ENCODE measurements around the gene VSIG2.

VSIG2 gene

DNA sequence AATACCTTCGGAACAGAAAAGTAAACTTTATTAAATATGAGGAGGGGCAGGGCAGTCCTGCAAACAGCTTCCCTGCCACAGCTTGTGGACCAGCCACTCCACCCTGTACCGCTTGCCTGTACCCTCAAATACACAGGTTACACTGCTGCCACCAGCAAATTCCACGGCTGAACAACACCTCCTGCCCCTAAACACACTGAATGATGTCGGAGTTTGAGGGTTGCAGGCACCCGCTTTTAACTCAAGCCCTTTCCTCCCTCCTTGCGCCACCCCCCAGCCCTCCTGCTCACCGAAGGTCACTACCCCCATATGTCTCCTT is 4.0 kb downstream of the VSIG2 start:
- no peak for DNase-seq

DNA sequence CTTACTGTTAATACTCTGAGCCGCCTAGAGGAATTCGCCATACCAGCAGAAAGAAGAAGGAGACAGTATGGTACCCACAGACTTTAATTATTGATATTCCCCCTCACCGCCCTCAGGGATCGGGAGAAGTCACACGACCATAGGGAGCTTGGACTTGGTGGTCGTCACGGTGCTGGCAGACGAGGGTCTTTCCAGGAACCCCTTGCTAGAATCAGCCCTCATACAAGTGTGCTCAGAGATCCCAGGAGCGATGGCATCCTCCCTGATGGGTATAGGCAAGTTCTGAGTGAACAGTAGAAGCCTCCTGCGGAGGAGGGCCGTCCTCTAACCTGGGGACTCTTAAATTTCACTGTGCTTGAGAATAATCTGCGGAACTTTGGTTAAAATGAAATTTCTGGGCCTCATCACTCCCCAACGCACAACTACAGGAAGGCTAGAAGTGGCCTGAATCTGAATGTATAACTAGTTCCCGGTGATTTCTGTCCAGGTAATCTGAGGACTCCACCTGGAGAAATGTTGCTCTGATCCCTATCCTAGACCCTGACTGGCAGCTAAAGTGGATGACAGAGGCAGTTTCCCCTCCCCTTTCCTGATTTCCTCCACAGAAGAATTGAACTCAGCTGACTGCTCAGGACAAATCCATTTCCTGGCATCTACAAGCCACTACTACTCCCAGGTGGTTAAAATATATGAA is 4.5 kb downstream of the VSIG2 start:
- no peak for DNase-seq

DNA sequence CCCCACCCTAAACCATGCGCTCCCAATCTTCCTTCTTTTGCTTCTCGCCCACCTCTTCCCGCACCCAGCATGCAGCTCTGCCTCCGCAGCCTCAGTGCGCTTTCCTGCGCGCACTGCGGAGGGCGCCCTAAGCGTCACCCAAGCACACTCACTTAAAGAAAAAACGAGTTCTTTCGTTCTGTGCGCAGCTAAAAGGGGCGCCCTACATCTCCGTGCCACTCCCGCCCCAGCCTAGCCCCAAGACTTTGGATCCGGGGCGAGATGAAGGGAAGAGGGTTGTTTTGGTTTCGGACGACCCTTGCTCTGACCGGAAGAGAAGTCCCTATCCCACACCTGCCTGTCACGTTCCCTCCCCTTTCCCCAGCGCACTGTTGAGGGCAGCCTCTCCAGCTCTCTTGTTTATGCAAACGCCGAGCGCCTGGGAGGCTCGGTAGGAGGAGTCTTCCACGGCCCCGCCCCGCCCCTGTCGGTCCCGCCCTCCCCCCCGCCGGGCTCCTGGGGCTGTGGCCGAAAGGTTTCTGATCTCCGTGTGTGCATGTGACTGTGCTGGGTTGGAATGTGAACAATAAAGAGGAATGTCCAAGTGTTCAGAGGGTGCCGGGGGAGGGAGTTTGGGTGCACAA is 5.3 kb downstream of the VSIG2 start:
- peak; percentile 81 for DNase-seq

DNA sequence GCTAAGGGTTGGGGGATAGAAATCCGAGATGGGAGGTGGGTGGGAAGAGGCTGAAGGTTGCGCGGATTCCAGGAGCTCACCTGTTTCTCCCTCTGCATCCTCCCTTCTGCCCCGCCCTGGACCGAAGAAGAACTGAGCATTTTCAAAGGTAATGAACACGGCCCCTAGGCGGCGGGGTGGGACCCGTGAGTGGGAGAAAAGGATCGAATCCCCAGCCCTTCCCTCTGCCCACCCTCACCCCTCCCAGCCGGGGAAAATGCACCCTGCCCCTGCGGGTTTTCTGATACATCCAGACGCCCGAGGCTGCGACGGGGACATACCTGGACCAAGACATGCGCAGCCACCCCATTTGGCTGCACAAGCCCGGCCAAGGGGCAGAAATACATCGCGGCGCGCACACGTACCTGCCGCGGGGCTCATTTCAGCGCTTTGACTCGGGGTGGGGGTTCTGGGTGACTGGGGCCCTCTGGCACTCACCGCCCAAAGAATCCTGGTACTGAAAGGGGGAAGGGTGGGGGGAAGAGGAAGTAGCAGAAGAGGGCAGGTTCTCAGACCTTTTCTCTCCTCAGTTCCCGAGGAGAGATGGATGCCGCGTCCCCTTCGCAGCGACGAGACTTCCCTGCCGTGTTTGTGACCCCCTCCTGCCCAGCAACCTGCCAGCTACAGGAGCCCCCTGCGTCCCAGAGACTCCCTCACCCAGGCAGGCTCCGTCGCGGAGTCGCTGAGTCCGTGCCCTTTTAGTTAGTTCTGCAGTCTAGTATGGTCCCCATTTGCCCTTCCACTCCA is 6.0 kb downstream of the VSIG2 start:
- DNase-seq: no peak

DNA sequence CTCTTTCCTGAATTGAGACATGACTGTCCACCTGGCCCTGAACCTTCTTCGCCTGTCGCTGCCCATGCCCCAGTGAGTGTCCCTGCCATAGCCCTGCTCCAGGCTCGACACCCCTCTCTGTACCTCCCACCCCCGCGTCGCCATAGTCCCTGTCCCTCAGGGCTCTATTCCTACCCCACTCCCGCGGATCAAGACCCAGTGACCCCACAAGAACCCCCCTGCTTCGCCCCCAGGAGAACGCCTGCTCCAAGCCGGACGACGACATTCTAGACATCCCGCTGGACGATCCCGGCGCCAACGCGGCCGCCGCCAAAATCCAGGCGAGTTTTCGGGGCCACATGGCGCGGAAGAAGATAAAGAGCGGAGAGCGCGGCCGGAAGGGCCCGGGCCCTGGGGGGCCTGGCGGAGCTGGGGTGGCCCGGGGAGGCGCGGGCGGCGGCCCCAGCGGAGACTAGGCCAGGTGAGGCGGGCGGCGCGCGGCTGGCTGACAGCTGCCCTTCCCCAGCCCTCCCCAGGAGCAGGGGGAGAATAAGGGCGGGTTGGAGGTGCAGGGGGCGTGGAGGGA is 6.7 kb downstream of the VSIG2 start:
- DNase-seq: no peak

DNA sequence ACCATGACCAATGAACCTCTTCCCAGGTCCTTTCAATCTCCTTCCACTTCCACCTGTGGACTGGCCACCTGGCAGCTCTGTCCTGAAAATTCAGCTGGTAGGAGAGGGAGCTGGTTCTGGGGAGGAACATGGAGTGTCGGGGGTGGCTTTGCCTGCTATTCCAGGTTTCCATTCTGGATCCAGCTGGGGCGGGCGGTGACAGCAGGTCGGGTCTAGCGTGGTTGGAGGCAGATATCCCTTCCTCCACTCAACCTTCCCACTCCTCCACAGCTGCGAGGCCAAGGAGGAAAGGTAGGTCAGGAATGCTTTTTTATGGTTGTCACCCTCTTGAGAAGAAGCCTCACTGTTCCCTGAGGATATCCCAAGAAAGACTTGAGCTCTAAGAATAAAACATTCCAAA is 9.0 kb downstream of the VSIG2 start:
- DNase-seq: no peak

DNA sequence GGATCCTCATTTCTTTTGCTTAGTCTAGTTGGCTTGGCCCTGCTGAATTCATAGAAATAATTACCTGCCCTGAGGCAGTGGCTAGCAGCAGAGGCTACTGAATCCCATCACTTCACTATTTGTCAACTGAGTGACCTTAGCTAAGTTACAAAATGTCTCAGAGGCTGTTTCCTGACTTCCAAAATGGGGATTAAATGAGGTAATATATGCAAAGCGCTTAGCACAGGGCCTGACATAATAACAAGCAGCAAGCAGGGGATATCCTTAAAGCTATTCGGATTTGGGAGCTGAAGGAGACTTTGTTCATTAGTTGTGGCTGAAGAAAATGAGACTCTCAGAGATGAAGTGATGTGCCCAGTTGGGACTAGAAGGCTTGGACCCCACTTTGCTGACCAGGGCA is 9.5 kb downstream of the VSIG2 start:
- no peak for DNase-seq

DNA sequence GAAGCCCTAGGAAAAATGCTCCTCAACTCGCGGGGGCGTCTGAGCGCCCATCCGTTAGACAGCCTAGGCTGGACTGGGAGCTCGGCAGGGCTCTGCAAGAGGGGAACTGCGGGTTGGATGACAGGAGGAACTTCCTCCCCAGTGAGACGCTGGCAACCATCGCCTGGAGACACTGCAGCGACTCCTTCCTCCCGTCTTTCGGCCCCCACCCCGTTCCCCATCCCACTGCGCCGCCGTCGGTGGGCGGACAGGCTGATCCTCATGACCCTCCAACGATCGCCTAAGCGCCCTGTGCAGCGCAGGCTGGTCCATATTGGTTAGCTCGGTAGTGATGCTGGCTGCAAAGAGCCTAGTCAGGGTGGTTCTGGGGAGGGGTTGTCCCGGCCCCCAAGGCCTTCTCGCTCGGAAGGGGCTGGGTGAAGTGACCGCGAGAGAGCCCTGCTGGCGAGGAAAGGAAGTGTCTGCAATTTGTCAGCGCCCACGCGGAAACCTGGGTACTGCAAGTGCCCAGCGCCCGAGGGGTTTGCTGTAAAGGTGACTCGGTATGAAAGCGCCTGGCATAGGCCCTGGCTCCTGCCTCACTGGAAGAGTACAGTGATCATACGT is 11.7 kb downstream of the VSIG2 start:
- peak; percentile 61 for DNase-seq

DNA sequence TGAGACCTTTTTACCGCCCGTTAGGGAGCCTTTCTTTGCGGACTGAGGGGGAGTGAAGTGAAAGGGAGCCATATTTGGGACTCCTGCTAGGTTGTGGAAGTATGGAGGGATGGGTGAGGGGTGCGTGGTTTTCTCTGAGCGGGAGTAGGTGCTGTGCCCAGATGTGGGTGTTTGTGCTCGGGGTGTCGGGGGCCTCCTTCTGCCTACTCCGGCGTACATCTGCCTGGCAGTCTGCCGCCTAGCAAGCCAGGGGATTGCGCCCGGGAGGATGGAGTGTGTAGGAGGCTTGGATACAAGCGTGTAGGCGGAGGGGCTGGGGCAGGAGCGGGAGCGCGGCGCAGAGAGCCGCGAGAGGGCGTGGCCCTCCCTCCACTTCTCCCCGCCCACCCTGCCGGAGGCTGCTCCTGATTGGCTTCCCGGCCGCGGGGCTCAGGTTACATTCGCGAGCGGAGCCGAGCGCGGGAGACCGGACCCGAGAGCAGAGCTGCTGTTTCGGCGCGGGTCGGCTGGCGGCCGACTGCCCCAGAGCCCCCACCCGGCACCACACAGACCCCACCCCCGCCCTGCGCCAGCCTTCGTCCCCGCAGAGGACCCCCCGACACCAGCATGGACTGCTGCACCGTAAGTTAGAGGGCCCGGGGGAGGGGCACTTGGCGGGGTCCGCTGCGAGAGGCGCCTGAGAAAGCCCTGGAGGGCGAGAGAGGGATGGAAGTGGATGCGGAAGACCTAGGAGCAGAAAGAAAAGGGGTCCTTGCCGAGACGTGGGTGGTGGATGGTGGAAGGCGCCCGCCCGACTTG is 12.4 kb downstream of the VSIG2 start, which contains the start of gene NRGN:
Gene NRGN, plus strand, starts transcription at position 464 of the 798 bp plus-strand sequence. Its CDS starts 143 bp downstream, at position 607.
- peak; percentile 81 for DNase-seq

DNA sequence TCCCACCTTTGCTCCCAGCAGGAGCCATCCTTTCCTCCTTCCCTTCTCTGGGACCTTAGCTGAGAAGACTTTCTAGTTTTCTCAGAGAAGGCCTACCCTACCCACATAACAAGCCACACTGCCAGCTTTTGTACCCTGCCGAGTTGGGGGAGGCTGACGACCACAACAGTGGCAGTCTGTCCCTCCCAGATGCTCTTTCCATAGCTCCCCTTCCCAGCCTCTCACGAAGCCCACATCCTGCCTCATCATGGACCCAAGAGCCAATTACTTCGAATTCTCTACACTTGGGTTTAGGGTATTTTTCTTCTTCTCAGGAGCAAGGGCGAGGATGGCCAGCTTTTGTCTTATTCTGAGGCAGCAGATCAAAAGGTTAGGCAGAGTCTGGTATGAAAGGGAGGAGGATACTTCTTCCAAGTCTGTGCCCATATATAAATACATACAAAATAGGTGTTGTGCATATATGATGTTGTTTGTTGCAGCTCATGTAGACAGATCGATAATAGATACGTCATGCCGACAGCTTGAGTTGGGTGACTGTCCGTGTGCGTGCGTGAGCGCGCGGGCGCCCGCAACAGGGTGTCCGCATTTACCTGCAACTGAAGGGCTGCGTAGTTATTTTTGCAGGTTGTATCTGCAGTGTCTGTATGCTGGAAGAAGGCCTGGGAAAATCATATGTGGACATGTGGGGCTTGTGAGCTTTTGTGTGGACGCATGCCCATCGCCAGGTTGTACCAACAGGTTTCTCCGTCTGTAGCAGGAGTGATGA is 13.2 kb downstream of the VSIG2 start:
- no peak for DNase-seq

DNA sequence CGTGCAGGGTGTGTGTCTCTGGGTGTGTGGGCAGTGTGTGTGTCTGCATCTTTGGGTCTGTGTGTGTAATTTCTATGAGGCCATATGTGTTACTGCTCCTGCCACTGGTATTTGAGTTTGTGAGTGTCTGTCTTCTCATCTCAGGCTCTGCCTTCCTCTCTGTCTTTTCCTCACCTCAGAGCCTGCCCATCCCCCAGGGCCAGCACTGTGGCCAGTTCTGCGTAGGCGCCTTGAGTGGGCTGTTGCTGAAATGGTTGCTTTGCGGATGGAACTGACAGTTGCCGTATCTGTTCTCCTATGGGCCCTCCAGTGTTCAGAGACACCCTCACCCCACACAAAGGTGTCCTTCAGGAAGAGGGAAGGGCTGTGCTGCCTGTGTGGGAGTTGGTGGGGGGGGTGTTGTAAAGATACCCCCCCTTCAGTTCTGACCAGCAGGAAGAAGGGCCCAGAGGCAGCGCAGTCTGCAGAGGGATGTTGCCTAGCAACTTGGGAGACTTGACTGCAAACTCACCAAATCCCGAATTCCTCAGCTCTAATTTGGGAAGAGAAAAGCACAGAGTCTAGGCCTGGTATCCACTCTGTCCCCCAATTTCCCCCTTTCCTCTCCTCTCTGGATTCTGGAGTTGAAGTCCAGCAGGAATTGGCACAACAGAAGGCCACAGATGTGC is 14.3 kb downstream of the VSIG2 start:
- no peak for DNase-seq

DNA sequence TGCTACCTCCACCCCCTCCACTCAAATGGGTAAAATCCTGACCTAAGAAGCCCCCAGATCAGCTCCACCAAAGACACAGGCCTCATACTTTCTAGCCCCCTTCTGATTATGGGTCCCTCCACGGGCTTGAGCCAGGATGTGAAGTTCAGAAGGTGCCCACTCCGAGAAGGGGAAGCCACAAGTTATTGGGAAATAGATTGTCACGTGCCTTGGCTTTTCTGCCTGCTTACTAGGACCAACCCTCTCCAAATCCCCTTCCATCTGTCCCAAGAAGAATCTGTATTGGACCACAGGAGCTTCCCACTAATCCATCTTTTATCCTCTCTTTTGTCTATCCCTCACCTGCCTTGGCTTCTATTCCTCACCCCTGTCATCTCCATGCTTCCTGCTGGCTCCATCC is 15.3 kb downstream of the VSIG2 start:
- DNase-seq: no peak

DNA sequence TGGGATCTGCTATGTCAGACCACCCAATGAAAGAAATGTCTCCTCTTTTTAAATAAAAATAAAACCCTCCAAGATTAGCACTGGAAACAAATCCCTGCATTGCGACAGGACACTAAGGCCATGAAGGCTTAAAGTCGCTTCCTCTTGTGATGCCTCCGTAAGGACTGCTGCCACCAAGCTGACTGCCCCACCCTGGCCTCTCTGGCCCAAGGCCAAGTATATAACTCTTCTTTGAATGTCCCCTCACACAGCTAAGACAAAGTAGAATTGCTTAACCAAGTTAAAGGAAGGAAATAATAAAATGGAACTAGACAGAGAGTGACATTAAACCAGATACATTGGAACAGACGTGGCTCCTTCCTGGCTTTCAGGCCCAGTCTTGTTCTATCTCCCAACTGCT is 19.8 kb downstream of the VSIG2 start:
- peak; percentile 57 for DNase-seq

DNA sequence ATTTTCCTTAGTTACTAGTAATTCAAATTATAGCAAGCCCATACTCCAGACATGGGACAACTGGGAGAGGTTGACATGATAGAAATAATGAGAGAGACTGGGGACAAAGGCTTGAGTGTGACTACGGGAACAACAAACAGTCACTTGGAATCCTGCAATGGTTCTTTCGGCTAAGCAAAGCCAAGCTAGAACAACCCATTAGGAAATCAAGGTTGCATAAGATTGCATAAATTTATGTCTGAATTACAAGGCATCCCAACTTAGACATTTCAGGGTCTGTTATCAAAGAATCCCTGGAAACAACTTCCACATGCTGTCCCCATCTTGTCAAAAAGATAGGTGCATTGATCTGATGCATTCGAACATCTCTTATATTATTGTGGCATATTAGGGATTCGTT is 22.5 kb downstream of the VSIG2 start:
- no peak for DNase-seq

DNA sequence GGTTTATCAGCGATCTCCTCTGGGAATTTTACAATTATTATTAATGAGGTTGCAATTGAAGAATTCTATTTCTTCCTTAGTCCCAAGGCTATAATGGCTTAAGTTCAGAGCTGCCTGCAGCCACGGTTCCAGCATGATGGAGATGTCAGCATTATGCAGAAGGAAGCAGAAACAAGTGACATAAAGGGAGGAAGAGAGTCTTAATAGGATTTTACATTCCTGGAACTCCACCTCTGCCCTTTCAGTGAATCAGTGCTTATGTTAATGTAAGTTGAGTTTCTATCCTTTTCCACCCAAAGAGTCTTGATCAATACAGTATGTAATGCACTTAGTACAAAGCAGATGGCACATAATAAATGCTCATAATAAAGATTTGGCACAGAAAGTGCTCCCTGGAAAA is 23.9 kb downstream of the VSIG2 start:
- no peak for DNase-seq

DNA sequence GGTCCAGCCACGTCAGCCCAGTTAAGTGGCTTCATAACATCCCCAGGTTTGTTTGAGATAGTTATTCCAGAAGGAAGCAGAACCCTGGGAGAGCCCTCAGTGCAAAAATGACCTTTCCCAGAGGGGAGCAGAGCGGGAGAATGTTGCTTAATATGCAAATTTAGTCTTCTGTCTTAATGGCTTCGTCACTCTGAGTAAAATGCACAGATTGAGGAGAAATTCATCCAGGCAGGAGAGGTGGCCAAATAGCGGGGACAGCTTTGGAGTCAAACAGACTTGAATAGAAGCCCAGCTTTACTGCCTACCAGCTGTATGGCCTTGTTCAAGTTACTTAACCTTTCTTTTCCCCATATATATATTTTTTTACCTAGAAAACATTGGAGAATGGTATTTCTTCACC is 24.6 kb downstream of the VSIG2 start:
- DNase-seq: no peak

DNA sequence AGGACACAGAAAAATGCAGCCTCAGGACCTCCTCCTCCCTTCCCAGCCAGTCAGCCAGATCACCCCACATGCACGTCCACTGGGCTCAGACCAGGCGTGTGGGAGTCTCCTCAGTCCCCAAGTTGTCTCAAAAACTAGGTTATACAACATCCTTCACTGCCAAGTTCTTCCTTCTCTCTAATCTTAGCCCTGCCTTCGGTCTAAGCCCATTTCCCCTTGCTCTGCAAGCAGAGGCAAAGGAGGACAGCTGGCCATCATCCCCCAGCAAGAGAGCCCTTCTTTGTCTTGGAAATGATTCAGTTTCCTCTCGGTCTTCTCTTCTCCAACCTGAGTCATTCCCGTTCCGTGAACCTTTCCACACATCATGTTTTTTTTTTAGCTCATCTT is 26.3 kb downstream of the VSIG2 start:
- DNase-seq: no peak

DNA sequence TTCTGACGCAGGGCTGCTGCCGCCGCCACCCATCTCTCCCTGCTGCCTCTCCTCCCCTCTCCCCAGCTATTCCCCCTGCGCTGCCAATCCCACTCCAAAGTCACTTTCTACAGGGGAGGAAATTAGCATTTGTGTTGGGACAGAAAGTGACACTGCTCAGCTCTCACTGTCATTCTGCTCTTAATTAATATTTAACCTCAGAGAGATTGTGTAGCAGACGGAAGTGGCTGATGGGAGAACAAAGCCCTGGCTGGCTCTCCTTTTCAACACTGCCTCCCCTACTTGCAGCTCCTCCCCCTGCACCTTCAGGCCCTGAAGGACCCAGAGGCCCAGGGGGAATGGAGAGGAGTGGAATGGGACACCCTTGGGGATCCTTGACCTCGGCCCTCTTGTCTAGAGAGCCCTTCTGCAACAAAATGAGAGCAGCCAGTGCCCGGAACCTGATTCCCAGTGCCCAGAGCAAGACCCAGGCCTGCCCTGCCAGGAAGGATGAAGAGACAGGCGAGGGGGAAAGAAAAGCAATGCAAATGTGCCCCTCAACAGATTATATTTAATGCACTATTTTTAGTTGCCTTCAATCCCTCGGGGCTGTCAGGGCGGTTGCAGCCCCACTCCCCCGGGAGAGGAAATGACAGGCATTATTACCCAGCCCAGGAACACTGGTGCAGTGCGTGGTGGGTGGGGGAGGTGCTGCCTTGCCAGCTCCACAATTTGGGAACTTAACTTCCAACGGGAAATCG is 26.9 kb downstream of the VSIG2 start:
- DNase-seq: no peak

DNA sequence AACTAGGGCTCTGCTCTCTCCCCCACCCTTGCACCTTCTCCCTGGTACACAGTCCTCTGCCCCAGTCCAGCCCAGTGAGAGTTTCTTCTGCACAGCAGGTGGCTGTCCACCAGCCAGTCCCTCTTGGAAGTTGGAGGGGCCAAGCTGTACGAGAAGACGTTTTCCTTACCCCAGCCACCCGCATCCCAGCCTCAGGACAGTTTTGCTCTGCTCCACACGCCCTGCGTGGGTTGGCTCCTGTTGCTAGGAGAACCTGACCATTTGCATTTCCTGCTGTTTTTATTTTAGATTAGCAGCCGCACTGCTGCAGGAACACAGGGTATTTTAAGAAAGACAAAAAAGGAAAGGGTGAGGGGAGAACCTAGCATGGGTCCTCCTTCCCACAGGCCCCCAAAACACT is 29.9 kb downstream of the VSIG2 start:
- no peak for DNase-seq

DNA sequence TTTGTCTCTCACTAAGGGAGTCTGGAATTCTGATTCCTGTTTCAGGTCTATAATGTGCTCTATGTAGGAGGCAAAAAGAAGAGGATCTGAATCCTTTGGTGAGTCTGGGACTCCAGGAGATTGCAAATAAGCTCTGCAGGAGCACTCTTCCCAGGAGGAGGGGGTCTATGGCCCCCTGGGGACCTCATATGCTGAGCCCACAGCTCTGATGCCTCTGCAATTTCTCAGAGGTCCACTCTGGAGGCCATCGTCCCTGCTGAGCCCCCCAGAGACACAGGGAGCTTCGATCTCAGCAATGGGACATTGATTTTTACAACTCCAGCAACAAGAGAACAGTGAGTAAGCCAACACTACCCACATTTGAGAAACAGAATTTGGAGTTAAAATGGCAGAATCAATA is 32.5 kb downstream of the VSIG2 start:
- DNase-seq: no peak

DNA sequence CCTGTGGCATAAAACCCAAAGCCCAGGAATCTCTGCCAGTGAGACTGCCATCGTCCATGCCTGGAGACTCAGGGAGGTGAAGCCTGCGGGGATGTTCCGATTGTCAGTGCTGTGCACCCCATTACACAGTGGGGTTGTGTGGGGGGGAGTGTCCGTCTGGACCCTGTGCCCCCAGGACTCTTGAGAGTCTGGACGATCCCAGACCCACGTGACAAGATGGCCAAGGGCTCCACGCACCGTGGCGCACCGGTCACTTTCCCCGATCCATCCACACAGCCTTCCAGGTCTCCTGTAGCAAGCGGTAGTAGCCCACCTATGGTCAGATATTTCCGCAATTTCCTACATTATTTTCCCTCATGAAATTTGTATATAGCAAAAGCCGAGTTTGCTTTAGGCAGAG is 33.3 kb downstream of the VSIG2 start:
- DNase-seq: no peak
